Suprapubic skin (tissue), 3 donors: ENCODE data around the gene UPF1.

Experiments used
- CTCF ChIP-seq, 2 donors: fragments of 200-600 bp in 1 of 2; fragments of 450-650 bp in 1 of 2; sonication (generic) in 1 of 2; IDR thresholded peaks; one replicate each; pipeline ENCODE4 v1.5.1; 2016 to 2019; ENCODE audit warnings: antibody characterized with exemption in 2 of 2, mild to moderate bottlenecking in 1 of 2, moderate library complexity in 1 of 2
- POLR2A ChIP-seq, 2 donors: fragments of 450-650 bp; IDR thresholded peaks; one replicate each; pipeline ENCODE4 v1.6.1; 2017; ENCODE audit warnings: antibody characterized with exemption in 2 of 2, mild to moderate bottlenecking in 2 of 2, moderate library complexity in 2 of 2

GRCh38 chr19:18799389-18799970 lies 32.3 kb upstream of the UPF1 start:
- TF ChIP-seq CTCF (IDR thresholded peaks at IDR 0.05) (no peak), POLR2A (IDR thresholded peaks at IDR 0.05) (no peak)
